ENCODE measurements around the gene CASKIN1.

CASKIN1 gene

DNA sequence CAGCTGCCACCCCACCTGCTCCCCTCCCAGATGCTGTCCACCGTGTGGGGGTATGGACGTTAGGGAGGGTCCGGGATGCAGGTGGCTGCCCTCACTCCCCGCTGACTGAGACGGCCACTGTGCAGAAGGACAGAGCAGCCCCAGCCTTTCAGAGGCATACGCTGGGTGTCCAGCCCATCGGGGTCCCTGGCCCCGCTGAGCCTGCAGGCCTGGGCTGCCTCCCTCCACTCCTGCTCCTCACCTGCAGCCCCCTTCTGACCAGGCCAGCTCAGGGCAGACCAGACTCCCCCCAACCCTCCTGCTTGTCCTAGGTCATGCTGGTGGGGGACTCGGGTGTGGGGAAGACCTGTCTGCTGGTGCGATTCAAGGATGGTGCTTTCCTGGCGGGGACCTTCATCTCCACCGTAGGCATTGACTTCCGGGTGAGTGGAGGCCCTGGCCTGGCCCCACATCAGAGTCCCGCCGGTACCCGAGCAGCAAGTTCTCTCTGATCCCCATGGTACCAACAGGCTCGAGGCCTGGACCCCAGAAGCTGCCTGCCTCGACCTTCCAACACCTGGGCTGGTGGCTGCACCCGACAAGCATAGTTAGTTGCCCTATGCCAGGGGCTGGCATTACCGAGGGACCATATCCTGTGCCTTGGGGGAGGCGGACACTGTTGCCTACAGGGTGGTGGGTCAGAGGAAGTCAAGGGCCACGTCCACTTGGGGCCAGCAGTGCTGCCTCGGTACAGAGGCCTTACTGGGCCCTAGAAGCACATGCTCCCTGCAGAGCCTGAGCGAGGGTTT is 46.6 kb downstream of the CASKIN1 start:
- in situ Hi-C loops (cut with HindIII; ENCODE audit: low sequenced_read_pairs): no loop called here
- TF ChIP-seq, protein P1, sequence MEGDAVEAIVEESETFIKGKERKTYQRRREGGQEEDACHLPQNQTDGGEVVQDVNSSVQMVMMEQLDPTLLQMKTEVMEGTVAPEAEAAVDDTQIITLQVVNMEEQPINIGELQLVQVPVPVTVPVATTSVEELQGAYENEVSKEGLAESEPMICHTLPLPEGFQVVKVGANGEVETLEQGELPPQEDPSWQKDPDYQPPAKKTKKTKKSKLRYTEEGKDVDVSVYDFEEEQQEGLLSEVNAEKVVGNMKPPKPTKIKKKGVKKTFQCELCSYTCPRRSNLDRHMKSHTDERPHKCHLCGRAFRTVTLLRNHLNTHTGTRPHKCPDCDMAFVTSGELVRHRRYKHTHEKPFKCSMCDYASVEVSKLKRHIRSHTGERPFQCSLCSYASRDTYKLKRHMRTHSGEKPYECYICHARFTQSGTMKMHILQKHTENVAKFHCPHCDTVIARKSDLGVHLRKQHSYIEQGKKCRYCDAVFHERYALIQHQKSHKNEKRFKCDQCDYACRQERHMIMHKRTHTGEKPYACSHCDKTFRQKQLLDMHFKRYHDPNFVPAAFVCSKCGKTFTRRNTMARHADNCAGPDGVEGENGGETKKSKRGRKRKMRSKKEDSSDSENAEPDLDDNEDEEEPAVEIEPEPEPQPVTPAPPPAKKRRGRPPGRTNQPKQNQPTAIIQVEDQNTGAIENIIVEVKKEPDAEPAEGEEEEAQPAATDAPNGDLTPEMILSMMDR (IDR thresholded peaks at IDR 0.05; ENCODE audit: low read depth, low read length, missing control alignments): no peak
- H3K4me3 ChIP-seq (ENCODE audit: low read depth, low read length): peak overlapping the region; percentile 37
- DNase-seq (ENCODE audit: low read depth): no peak

DNA sequence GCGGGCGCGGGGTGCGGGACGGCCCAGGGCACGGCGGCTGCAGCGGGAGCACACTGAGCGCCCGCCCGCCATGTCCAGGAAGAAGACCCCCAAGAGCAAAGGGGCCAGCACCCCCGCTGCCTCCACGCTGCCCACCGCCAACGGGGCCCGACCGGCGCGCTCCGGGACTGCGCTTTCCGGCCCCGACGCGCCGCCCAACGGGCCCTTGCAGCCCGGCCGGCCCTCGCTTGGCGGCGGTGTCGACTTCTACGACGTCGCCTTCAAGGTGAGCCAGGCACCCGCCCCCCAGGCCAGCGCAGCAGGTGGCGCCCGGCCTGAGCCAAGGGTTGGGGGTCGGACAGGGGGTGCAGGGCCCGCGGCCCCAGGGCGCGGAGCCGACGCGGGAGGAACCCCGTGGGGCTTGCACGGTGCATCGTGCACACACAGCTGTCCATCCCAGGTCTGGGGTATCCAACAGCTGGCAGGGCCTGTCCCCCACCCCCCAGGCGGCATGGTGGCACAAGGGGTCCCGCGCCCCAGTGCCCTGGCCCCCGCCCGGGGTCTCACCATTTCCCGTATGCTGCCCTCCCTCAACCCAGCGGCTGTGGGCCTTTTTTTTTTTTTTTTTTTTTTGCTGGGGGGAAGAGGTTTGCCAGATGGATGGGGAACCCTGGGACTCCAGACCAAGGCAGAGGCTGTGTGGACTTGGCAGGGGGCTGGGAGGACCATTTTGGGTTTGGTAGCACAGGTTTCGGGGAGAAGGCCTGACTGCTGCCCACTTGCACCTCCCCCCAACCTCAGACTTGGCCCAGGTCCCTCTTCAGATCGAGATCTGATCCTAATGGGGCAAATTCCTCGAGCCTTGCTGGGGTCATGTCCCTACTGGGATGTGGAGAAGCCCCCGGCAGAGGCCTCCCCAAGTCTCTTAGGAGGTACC is 47.4 kb downstream of the CASKIN1 start:
- peak overlapping the region; percentile 37 for H3K4me3 ChIP-seq (ENCODE audit: low read depth, low read length)
- in situ Hi-C loops (cut with HindIII; ENCODE audit: low sequenced_read_pairs): no loop called here
- DNase-seq (ENCODE audit: low read depth): no peak
- TF ChIP-seq, protein P1 (IDR thresholded peaks at IDR 0.05; ENCODE audit: low read depth, low read length, missing control alignments): no peak

DNA sequence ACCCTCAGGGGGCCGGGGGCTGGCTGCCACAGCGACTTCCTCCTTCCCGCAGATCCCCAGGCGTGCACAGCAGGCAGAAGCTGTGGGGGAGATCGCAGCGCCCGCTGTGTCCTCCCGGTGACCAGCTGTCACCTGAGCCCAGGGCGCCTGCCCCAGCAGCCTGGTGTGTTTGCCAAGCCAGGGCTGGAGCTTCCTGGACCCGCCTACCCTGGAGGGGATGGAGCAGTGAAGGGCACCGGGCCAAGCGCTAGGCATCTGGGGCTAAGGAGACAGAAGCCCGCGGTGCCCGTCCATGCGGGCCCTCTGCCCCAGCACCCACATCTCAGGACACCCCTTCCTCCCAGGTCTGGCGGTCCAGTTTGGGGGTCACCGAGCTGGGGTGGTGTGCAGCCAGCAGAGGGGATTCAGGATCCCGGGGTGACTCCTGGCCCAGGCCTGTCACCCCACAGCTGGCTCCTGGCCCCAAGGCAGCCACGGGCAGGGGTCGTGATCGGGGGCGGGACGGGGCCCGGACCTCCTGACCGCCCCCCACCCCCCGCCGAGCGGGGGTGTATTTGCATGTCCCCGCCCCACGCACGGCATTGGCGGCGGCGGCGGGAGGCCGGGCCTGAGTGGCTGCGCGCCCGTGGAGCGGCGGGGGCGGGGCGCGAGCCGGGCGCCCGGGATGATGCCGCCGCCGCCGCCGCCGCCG is 48.3 kb downstream of the CASKIN1 start, which contains the start of gene RAB26:
Gene RAB26, plus strand, starts transcription at position 645 of the 691 bp plus-strand sequence. CDS start 159 bp downstream, outside the sequence.
- H3K4me3 ChIP-seq (ENCODE audit: low read depth, low read length): peak within 1 kb of the TSS; percentile 37
- DNase-seq (ENCODE audit: low read depth): no peak
- TF ChIP-seq, protein P1 (IDR thresholded peaks at IDR 0.05; ENCODE audit: low read depth, low read length, missing control alignments): no peak
- in situ Hi-C loops (cut with HindIII; ENCODE audit: low sequenced_read_pairs): no loop called here

DNA sequence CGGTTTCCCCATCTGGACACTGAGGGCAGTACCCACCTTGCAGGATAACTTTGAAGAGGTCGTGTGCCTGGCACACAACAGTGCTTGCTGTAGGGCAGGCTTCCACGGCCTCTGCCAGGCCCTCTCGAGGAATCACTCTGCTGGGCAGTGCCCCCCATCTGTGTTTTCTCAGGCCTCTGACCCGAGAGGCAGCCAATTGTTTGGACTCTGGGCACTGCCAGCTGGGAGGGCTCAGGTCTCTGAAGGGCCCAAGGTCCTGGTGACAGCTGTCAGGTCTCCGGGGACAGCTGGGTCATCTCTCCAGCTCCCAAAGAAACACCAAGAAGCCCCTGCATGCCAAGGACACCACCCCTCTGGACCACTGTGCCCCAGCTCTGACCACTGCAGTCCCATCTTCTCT is 49.0 kb downstream of the CASKIN1 start:
- in situ Hi-C loops (cut with HindIII; ENCODE audit: low sequenced_read_pairs): no loop called here
- TF ChIP-seq, protein P1 (IDR thresholded peaks at IDR 0.05; ENCODE audit: low read depth, low read length, missing control alignments): no peak
- no peak overlapping the region for H3K4me3 ChIP-seq (ENCODE audit: low read depth, low read length)
- DNase-seq (ENCODE audit: low read depth): no peak

DNA sequence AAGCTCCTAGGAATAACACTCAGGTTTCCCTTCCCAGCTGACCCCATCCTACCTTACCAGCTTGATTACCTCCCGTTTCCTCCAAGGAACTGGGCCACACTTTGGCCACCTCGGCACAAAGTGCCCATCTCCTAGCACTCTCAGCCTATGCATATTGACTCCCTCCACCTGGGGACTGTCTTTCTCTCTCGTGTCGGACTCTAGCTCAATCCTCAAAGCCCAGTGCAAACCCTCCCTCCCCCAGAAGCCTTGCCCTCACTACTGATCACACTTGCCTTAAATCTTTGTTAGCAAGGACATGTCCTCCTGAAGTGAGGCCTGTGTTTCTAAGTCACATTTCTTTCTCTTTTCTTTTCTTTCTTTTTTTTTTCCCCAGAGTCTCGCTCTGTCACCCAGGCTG is 50.6 kb downstream of the CASKIN1 start:
- in situ Hi-C loops (cut with HindIII; ENCODE audit: low sequenced_read_pairs): no loop called here
- DNase-seq (ENCODE audit: low read depth): no peak
- TF ChIP-seq, protein P1 (IDR thresholded peaks at IDR 0.05; ENCODE audit: low read depth, low read length, missing control alignments): no peak
- no peak overlapping the region for H3K4me3 ChIP-seq (ENCODE audit: low read depth, low read length)

DNA sequence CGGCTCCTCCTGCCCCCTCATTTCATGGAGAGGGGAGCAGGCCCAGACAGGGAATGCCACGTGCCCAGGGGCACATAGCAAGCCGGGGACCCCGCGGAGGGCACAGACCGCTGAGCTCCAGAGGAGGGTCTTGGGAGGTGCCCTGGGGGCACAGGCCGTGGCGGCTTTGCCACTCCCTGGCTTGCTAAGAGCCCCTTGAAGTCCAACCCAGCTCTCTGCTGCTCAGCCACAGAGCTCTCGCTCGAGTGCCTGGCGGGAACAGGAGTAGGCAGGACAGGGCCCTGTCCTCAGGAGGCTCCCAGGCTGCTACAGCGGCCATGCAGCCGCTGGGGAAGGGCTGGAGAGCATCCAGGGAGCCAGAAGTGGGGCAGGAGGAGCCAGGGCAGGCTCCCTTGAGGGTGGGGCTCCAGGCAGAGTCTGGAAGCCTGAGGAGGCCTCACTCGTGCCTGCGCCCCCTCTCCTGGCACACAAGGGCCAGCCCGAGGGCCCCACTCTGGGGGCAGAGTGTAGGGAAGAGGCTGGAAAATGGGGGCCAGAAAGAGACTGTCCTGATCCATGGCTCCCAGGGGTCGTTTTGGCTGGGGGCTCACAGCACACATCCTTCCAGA is 52.4 kb downstream of the CASKIN1 start:
- TF ChIP-seq, protein P1 (IDR thresholded peaks at IDR 0.05; ENCODE audit: low read depth, low read length, missing control alignments): no peak
- no peak overlapping the region for H3K4me3 ChIP-seq (ENCODE audit: low read depth, low read length)
- in situ Hi-C loops (cut with HindIII; ENCODE audit: low sequenced_read_pairs): no loop called here
- DNase-seq (ENCODE audit: low read depth): no peak
